HUES64 (cell line): ENCODE data around the gene NHEJ1.

Experiments
- H3K27ac ChIP-seq: 2 replicates; pipeline ENCODE4 v1.7.0; 2013; ENCODE audit warnings: low read depth, low read length, inconsistent platforms
- H3K27me3 ChIP-seq: 2 replicates; pipeline ENCODE4 v1.6.1; 2013; ENCODE audit warnings: mild to moderate bottlenecking, low read length; ENCODE audit not compliant: insufficient read depth
- H3K36me3 ChIP-seq: 2 replicates; pipeline ENCODE4 v1.6.1; 2013; ENCODE audit warnings: mild to moderate bottlenecking, low read length; ENCODE audit not compliant: insufficient read depth
- H3K4me1 ChIP-seq: 2 replicates; pipeline ENCODE4 v1.6.1; 2013; ENCODE audit warnings: mild to moderate bottlenecking, low read length, moderate library complexity; ENCODE audit not compliant: insufficient read depth
- H3K4me3 ChIP-seq: 2 replicates; pipeline ENCODE4 v1.5.1; 2013; ENCODE audit warnings: mild to moderate bottlenecking, low read length, moderate library complexity
- H3K9ac ChIP-seq: 2 replicates; pipeline ENCODE4 v1.6.1; 2013; ENCODE audit warnings: mild to moderate bottlenecking, low read depth, low read length
- H3K9me3 ChIP-seq: 2 replicates; pipeline ENCODE4 v1.6.1; 2013; ENCODE audit warnings: low read depth, low read length; ENCODE audit not compliant: insufficient read depth
- WGBS: fragments of 150-250, 120-280 bp; methylation state at CpG from one replicate; pipeline ENCODE4 v1.1.7; 2013; ENCODE audit warnings: missing lambda C conversion rate; 5-methylcytosine and 5-hydroxymethylcytosine counted together

NHEJ1 gene

GRCh38 chr2:219158586-219158985 is 2.0 kb downstream of the NHEJ1 start:
- Histone ChIP-seq H3K27ac (no peak overlapping the region), H3K9ac (no peak overlapping the region), H3K27me3 (peaks cover 14% of the 10 kb centered on the region; the same call in 1 of the 2 replicates), H3K36me3 (peaks cover 21% of the 10 kb centered on the region), H3K9me3 (no peaks in the 10 kb centered on the region), H3K4me3 (no peak overlapping the region), H3K4me1 (peaks cover 8% of the 10 kb centered on the region)
- 100% methylated on average over 2 of the region's 3 CpGs for WGBS

- Histone ChIP-seq H3K4me1 (peaks cover 8% of the 10 kb centered on the region), H3K4me3 (no peak overlapping the region), H3K9ac (no peak overlapping the region), H3K36me3 (peaks cover 26% of the 10 kb centered on the region), H3K27me3 (peaks cover 12% of the 10 kb centered on the region; the same call in 1 of the 2 replicates), H3K27ac (no peak overlapping the region), H3K9me3 (no peaks in the 10 kb centered on the region)
- 91% methylated on average over 4 of the region's 4 CpGs for WGBS
Observed at GRCh38 chr2:219158025-219158424, 2.6 kb downstream of the NHEJ1 start.

- Histone ChIP-seq H3K9me3 (no peaks in the 10 kb centered on the region), H3K4me1 (peaks cover 8% of the 10 kb centered on the region), H3K4me3 (no peak overlapping the region), H3K27ac (no peak overlapping the region), H3K27me3 (peaks cover 7% of the 10 kb centered on the region; the same call in 1 of the 2 replicates), H3K36me3 (peaks cover 27% of the 10 kb centered on the region), H3K9ac (no peak overlapping the region)
- WGBS, result 71% methylated on average over 8 of the region's 8 CpGs
Observed at GRCh38 chr2:219157396-219157795, 3.2 kb downstream of the NHEJ1 start.

- Histone ChIP-seq H3K27me3 (no peaks in the 10 kb centered on the region), H3K27ac (no peak overlapping the region), H3K36me3 (peaks cover 37% of the 10 kb centered on the region), H3K4me1 (peaks cover 3% of the 10 kb centered on the region; the same call in 1 of the 2 replicates), H3K9me3 (no peaks in the 10 kb centered on the region), H3K9ac (no peak overlapping the region), H3K4me3 (no peak overlapping the region)
- WGBS, result 44% methylated on average over 3 of the region's 4 CpGs
Observed at GRCh38 chr2:219155054-219155644, 5.5 kb downstream of the NHEJ1 start.

- Histone ChIP-seq H3K27ac (no peak overlapping the region), H3K9me3 (no peaks in the 10 kb centered on the region), H3K36me3 (peaks cover 50% of the 10 kb centered on the region), H3K27me3 (no peaks in the 10 kb centered on the region), H3K4me3 (no peak overlapping the region), H3K4me1 (no peaks in the 10 kb centered on the region), H3K9ac (no peak overlapping the region)
- 91% methylated on average over 1 of the region's 1 CpG for WGBS
Observed at GRCh38 chr2:219149667-219150066, 10.9 kb downstream of the NHEJ1 start.

GRCh38 chr2:219142329-219142728 is 18.3 kb downstream of the NHEJ1 start:
- WGBS, result 86% methylated on average over 6 of the region's 6 CpGs
- Histone ChIP-seq H3K9ac (no peak overlapping the region), H3K36me3 (peaks cover 40% of the 10 kb centered on the region), H3K9me3 (no peaks in the 10 kb centered on the region), H3K27me3 (no peaks in the 10 kb centered on the region), H3K27ac (no peak overlapping the region), H3K4me1 (no peaks in the 10 kb centered on the region), H3K4me3 (no peak overlapping the region)

- H3K4me1 ChIP-seq, result no peaks in the 10 kb centered on the region
- H3K27me3 ChIP-seq, result no peaks in the 10 kb centered on the region
- WGBS, result over 99% methylated on average over 3 of the region's 3 CpGs
- H3K36me3 ChIP-seq, result peaks cover 26% of the 10 kb centered on the region
- H3K4me3 ChIP-seq, result no peak overlapping the region
- H3K9me3 ChIP-seq, result no peaks in the 10 kb centered on the region
- H3K9ac ChIP-seq, result no peak overlapping the region
- H3K27ac ChIP-seq, result no peak overlapping the region
Observed at GRCh38 chr2:219140722-219141121, 19.9 kb downstream of the NHEJ1 start.

- 70% methylated on average over 4 of the region's 4 CpGs for WGBS
- no peak overlapping the region for H3K27ac ChIP-seq
Observed at GRCh38 chr2:219133976-219134375, 26.6 kb downstream of the NHEJ1 start.

GRCh38 chr2:219131744-219132143 is 28.9 kb downstream of the NHEJ1 start:
- H3K9me3 ChIP-seq, result no peaks in the 10 kb centered on the region
- H3K4me3 ChIP-seq, result no peak overlapping the region
- 92% methylated on average over 4 of the region's 4 CpGs for WGBS
- H3K27me3 ChIP-seq, result no peaks in the 10 kb centered on the region
- H3K36me3 ChIP-seq, result no peaks in the 10 kb centered on the region
- no peak overlapping the region for H3K9ac ChIP-seq
- no peaks in the 10 kb centered on the region for H3K4me1 ChIP-seq
- H3K27ac ChIP-seq, result no peak overlapping the region

More at GRCh38 chr2:219133976-219134375, 26.6 kb downstream of the NHEJ1 start:
- H3K9me3 ChIP-seq, result no peaks in the 10 kb centered on the region
- H3K4me3 ChIP-seq, result no peak overlapping the region
- no peaks in the 10 kb centered on the region for H3K4me1 ChIP-seq
- no peak overlapping the region for H3K9ac ChIP-seq
- H3K27me3 ChIP-seq, result no peaks in the 10 kb centered on the region
- no peaks in the 10 kb centered on the region for H3K36me3 ChIP-seq

GRCh38 chr2:219131327-219131726 is 29.3 kb downstream of the NHEJ1 start:
- Histone ChIP-seq H3K27ac (no peak overlapping the region), H3K9me3 (no peaks in the 10 kb centered on the region), H3K4me1 (no peaks in the 10 kb centered on the region), H3K27me3 (no peaks in the 10 kb centered on the region), H3K4me3 (no peak overlapping the region), H3K36me3 (no peaks in the 10 kb centered on the region), H3K9ac (no peak overlapping the region)
- WGBS, result 88% methylated on average over 3 of the region's 3 CpGs

GRCh38 chr2:219129589-219129988 is 31.0 kb downstream of the NHEJ1 start:
- no peaks in the 10 kb centered on the region for H3K27me3 ChIP-seq
- H3K9ac ChIP-seq, result no peak overlapping the region
- H3K4me1 ChIP-seq, result no peaks in the 10 kb centered on the region
- no peaks in the 10 kb centered on the region for H3K36me3 ChIP-seq
- 96% methylated on average over 14 of the region's 16 CpGs for WGBS
- H3K4me3 ChIP-seq, result no peak overlapping the region
- no peaks in the 10 kb centered on the region for H3K9me3 ChIP-seq
- H3K27ac ChIP-seq, result no peak overlapping the region

GRCh38 chr2:219128396-219128795 is 32.2 kb downstream of the NHEJ1 start:
- H3K4me3 ChIP-seq, result no peak overlapping the region
- H3K9me3 ChIP-seq, result no peaks in the 10 kb centered on the region
- H3K27ac ChIP-seq, result no peak overlapping the region
- H3K27me3 ChIP-seq, result no peaks in the 10 kb centered on the region
- WGBS, result 75% methylated on average over 7 of the region's 7 CpGs
- H3K4me1 ChIP-seq, result no peaks in the 10 kb centered on the region
- no peaks in the 10 kb centered on the region for H3K36me3 ChIP-seq
- no peak overlapping the region for H3K9ac ChIP-seq
